HG02870 (cell line): Measurements from ENCODE around the gene DSC3.
"Not testable (repeated sequence)": the region's sequence is repeated elsewhere in the genome, so short reads cannot be mapped to it uniquely, and the experiment has no call there.

Experiments
- ATAC-seq: cut with Tn5 transposase; IDR thresholded peaks from one replicate; pipeline ENCODE4 v1.9.1; 2021; ENCODE audit warnings: mild to moderate bottlenecking, moderate library complexity; ENCODE audit not compliant: unreplicated experiment

Gene DSC3

DNA sequence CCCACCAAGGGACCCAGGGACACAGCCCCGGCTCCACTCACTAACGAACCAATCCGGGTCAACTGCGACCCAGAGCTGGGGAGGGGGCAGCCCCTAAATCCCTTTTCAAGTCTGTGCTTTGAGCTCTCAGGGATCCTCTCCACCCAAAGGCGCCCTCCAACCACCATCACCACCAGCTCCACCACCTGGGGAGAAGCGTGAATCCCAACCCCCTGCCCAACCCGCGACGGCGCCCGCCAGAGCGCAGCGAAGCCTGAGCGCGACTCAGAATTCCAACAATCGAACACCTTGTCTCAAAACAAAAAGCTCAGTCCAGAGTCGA lies 497 bp downstream of the DSC3 start:
- no peak for ATAC-seq

DNA sequence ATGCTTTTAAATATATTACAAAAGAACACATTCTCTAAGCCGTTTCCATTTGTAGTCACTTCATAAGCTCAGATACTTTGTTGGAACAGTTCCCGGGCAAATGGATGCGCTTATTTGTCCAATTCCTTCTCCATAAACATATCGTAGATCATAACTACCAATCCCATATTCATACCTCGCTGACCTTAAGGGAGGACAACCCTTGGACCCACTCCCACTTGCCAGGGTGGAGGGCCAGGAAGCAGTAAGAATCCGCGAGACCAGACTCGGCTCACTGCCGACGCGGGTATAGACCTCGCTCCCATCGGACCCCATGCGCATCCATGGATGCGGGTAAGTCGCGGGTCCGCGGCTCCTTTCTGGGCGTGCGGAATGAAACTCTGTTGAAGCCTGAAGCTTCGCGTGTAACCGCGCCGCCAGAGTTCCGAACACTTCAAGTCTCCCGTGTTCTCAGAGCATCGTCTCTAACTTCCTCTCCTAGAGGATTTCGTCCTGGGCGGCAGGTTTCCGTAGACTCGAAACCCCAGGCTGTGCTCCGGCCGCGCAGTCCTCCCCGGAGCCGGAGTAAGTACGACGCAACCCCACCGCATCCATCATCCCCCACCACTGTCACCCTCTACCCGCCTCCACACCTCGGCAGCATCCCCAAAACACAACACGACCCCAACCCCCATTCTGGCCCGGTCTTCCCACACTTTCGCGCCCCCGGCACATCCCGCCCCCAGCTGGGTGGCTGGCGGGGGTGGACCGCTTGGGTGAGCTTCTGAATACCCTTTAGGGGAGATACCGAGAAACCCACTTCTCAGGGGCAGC lies 1.1 kb downstream of the DSC3 start:
- ATAC-seq = no peak

DNA sequence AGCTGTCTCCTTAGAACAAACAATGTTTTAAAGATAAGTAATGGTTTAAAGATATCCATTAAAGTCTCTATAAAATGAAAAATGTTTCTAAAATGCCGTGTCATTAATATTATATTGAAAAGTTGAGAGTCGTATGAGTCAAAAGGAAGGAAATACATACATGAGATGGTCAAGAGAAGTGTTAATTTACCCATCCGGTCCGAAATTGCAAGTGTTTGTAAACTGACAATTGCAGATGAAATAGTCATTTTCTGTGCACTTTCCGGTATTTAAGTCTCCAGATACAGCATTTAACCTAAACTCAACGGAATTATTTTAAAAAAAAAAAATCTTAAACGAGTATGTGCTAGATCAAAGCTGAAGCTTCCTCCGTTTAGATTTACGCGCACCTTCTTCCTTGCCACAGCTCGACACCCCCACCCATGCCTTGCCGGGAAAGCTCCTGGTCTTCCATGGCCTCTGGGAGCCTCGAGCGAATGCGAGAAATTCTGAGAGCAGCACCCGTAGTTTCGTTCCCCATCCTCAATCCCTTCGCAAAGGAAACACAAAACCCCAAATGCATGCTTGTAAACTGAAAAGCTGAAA lies 1.8 kb downstream of the DSC3 start:
- ATAC-seq = no peak

DNA sequence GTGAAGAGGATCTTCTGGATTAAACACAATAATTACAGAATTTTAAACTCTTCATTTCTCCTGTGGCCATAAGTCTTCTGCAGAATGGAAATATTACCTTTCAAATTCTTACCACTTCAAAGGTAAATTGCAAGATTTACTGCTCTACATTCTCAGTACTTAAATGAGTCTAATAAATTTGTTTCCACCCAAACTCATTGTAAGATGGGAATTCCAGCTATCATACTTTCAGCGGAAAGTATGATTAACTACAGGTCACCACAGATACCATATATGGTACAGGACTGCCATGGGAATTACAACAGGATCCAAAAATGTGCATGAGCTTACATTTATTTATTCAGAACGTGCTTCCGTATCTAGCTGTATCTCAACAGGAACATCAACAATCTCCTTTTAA lies 3.1 kb downstream of the DSC3 start:
- ATAC-seq = no peak

DNA sequence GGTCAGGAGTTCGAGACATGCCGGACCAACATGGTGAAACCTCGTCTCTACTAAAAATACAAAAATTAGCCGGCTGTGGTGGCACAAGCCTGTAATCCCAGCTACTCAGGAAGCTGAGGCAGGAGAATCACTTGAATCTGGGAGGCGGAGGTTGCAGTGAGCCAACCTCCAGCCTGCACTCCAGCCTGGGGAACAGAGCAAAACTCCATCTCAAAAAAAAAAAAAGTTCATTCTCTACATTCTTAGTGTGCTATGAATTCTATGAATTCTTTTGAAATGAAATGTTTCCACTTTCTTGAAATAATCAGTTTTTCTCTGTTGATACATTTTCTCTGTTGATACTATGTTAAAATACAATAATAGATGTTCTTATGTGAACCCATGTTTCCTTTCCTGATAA lies 4.9 kb downstream of the DSC3 start:
- ATAC-seq = not testable (repeated sequence)

DNA sequence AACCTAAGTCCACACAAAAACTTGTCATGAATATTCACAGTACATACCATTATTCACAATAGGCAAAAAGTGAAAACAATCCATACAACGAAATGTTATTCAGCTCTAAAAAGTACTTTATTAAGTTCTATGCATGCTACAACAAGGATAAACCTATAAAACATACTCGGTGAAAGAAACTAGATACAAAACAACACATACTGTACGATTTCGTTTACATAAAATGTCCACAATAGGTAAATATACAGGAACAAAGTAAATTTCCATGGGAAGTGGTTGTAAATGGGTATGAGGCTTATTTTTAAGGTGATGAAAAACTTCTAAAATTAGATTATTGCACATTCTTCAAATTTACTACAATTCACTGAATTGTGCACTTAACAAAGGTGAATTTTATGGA lies 8.0 kb downstream of the DSC3 start:
- ATAC-seq = no peak

DNA sequence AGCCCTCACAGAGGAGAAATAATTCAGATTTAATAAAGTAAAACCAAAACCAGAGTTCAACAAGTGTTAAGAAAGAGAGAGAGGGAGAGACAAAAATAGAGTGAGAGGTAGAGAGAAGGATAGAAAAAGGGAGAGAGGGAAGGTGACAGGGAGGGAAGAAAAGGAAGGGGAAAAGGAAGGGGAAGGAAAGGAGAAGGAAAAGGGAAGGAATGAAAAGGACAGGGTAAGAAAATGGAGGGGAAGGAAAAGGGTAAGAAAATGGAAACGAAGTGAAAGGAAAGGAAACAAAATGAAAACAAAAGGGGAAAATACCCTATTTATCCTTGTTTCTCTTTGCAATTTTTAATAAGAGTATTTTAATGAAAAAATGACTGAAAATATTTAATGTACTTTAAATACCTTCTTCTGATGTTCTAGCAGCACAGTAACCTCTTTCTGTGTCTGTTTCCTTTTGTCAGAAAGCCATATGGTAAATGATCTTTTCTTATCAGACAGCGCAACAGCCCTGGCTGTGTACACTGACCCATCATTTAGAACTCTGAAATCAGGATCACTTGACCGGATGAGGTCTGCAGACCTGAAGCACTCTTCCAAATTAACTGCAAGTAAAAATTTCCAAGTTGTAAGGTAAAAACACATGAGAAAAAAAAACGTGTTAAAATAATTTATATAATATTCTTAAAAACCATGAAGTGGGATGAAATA lies 11.8 kb downstream of the DSC3 start:
- no peak for ATAC-seq

DNA sequence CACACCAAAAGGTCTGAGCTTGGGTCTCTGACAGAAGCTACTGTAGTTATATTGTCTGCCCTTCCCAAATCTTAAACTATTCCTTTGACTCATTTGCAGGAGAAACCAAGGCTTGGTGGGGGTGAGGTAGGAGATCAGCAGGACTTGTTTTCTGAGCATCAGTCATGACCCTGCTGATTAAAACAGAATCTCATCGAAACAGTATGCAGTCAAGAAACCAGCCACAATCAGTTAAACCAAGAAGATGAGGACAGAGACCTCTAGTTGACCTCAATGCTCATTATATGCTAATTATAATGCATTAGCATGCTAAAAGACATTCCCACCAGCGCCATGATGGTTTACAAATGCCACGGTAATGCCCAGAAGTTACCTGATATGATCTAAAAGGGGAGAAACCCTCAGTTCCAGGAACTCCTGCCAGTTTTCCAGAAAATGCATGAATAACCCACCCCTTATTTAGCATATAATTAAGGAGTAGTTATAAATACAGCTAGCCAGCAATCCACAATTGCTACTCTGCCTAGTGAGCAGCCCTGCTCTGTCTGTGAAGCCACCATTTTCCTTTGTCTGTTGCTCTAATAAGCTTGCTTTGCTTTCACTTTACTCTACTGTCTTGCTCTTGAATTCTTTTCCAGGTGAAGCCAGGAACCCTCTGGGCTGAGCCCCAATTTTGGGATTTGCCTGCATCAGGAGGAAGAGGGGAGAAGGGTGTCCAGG lies 26.7 kb downstream of the DSC3 start:
- no peak for ATAC-seq

DNA sequence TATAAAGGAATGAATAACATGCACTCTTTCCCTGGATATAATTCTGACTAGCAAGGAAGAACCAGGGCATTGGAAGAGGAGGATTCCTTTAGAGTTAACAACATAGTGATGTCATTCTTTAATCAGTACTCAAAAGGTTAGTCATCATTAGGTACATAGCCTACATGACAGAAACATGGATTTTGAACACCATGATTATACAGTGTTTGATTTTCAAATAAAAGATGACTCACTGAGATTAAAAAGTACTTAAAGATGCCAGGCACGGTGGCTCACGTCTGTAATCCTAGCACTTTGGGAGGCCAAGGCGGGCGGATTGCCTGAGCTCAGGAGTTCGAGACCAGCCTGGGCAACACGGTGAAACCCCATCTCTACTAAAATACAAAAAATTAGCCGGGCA lies 31.1 kb downstream of the DSC3 start:
- ATAC-seq = not testable (repeated sequence)

DNA sequence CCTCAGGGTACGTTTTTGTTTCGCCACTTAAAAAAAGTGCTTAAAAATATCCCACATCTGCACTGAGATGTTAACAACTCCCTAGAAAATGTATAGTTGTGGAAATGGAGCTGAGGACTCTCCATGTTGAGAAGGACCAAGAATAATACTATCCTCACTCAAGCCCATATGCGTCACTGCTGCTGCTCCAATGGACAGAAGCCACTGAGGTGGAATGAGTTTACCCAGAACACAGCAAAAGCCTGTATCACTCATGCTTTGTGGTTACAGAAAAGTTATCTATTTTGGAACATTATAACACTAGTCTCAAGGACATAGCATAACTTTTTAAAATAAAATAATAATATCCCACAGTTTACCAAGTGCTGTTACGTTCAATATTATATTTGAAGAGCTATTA lies 31.9 kb downstream of the DSC3 start:
- no peak for ATAC-seq

DNA sequence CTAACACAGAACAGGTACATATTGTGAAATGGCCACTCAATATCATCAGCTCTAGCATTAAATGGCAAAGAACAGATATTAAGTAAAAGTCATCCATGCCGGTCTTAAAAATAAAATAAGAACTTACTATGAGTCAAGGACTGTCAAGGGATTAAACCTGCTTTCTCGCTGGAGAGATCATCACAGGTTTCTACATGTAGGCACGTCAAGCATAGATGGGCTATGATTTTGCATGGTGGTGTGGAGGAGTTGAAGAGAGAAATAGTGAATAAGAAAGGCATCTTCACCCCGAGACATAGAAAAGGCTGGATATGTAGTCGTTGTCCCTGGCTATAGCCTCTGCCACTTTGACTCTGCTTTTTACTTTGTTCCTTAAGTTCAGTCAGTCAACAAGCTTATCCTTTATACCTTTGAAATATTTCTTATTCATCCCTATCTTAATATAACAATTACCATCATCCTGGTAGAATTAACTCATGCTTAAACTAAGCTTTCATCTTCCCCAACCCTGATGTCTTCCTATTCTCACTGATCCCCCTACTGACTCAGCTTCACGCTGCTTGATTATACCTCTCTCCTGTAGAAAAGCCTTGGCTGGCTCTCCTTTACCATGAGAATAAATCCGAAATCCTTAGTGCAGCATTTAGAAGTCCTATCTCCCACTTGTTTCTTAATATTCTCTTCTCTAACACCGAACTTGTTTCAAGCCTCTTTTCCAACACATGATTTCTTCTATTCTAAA lies 42.5 kb downstream of the DSC3 start:
- ATAC-seq = no peak

DNA sequence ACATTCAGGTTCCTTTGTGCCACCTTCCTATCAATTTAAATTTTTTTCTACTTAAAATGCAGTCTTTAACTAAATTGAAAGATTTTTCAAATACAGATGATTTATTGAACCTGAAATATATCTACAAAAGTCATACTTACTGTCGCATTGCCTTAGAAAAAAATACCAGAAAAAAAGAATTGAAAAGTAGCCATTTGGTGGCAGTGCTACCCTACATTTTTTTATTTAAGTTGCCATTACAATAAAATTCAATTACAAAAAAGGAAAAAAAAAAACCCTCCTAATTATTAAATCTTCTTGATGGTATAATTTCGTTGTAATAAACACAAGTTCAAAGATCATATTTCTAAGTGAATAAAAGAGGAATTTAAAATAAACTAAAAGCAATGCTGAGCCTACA lies 43.4 kb downstream of the DSC3 start:
- no peak for ATAC-seq

DNA sequence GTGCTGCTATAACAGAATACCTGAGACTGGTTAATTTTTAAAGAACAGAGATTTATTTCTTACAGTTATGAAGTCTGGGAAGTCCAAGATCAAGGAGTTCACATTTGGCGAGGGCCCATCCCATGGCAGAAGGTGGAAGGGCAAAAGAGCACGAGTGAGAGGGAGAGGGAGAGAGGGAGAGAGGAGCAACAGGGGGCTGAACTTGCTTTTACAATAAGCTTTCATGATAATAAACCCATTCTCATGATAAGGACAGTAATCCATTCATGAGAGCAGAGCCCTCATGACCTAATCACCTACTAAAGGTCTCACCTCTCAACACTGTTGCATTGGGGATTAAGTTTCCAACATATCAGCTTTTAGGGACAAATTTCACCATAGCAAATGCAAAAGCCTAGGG lies 45.3 kb downstream of the DSC3 start:
- no peak for ATAC-seq

DNA sequence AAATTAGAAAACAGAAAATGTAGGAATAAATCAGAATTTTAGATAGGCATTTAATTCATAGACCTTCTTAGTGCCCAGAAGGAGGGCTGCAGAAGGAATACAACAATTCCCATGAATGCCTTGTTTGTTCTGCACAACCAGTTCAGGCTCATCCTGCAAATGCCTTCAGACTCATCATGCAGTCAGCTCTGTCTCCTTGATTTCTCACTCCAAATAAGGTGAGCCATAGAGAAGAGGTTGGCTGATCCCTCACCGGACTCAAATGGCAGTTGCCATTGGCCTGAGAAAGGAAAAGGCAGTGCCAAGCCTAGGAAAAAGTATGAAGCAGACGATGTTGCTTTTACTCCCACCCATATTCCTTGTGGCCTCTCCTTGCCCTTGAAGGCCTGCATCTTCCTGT lies 50.3 kb downstream of the DSC3 start:
- no peak for ATAC-seq

DNA sequence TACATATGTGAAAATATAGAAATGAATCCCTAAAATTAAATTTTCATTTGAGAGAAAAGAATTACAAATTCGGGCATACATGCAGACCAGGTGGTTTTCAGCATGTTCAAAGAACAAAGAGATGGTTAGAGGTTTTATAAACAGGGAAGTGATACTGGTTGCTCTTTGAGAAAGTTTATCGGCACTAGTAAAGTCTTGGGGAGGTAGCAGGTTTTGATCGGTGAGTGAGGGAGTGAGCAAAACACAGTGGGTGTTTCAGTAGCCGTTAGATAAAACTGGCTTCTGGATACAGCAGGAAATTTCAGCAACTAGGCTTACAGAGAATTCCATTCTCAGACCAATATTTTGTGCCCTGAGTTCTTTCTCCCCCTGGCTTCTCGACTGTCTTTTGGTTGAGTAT lies 51.1 kb downstream of the DSC3 start:
- peak; percentile 87 for ATAC-seq

DNA sequence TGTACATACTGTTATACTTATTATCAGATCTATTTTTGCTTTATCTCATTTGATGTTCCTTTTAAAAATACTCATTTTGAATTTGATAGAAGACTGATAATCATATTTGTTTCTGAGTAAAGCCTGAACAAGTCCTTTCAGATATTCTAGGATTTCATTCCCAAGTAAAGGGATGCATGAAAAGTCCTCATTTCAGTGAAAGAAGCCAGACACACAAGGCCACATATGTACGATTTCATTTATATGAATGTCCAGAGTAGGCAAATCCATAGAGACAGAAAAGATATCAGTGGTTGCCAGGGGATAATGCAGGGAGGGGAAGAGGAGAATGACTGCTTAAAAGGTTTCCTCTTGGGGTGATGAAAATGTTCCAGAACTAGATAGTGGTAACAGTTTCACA lies 53.4 kb downstream of the DSC3 start:
- ATAC-seq = no peak

DNA sequence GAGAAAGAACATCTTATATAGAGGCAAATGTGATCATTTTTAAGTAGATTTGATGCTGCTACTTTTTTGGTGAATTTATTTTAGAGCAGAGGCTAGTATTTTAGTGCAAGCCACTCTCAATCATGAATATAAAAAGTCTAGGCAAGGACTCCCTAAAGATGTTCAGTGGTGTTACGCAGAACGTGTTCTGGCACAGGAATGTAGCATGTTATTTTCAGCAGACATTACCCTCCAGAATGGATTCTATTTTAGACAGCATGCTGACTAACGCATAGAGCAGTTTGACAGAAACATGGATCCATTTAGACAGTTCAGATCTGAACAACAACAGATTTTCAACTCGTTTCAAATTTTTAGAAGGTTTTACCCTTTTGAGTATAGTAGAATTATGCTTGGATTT lies 54.1 kb downstream of the DSC3 start:
- ATAC-seq = no peak

DNA sequence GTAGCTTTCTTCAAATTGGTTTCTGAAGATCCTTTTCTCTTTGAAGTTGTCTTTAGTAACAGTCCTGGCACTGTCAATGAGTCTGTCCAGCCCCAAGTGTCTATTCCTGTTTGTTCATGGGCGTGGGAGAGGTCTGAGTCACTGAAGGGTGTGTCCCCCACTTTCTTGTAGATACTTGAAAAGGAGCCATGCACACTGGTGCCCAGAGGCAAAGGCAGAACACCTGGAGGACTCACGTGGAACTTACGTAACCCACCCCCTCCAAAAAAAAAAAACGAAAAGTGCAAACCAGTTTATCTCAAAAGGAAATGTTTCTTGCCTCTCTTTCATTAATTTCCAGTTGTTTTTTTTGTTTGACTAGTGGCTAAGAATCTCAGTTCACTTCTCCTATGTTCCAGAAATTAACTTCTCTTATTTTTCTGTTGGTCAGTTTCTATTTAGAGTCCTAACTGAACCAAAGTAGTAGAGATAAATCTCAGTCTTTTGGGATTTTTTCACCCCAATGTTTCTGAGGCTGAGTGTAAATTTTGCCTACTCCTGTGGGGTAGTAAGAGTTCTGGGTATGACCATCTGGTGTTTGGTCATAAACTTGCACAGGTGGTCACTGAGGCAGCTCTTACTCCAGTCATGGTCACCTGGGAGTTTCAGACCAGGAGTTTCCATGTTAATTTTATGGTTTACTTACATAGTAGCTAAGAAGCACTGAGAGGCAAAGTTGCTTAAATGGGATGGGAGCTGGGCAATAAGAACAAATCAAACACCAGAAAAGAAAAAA lies 54.9 kb downstream of the DSC3 start:
- no peak for ATAC-seq

DNA sequence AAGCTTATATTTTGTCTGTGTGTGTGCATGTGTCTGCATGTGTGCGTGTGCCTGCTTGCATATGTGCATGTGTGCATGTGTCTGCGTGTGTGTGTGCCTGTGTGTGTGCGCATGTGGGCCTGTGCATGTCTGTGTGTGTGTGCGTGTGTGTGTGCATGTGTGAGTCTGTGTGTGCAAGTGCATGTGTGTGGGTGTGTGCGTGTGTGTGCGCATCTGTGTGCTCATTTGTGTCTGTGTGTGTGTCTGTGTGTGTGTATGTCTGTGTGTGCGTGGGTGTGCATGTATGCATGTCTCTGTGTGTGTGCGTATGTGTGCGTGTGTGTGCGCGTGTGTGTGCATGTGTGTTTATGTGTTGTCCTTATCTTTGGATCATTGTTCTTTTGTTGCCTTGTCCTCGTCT lies 56.8 kb downstream of the DSC3 start:
- ATAC-seq = no peak

DNA sequence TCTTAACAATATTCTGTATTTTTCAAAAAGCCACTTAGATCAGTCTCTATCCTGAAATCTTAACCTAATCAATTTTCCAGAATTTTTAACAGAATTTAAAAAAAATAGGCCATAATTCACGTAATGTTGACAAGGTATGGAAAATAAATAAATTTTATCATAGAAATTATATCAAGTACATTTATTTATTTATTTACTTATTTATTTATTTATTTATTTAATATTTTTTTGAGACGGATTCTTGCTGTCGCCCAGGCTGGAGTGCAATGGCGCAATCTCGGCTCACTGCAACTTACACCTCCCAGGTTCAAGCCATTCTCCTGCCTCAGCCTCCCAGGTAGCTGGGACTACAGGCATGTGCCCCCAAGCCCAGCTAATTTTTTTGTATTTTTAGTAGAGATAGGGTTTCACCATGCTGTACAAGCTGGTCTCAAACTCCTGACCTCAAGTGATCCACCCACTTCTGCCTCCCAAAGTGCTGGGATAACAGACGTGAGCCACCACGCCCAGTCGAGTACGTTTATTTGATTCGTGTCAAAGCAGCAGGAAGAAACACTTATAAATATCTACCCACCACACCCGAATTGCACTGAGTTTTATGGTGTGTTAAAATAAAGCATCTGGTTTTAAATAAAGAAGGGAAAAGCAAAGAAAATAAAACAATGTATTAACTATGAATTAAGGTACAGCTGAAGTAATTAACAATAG lies 60.1 kb downstream of the DSC3 start:
- no peak for ATAC-seq
